Mesendoderm (in vitro differentiated cells): ENCODE data around the gene FDX1.
"Not testable (repeated sequence)": the region's sequence is repeated elsewhere in the genome, so short reads cannot be mapped to it uniquely, and the experiment has no call there.

Experiments used
- DNase-seq: peaks from one replicate; pipeline ENCODE4 v3.0.0; 2013
- H2AK5ac ChIP-seq: 2 replicates; pipeline ENCODE4 v1.6.1; 2013; ENCODE audit warnings: low read length, inconsistent platforms
- H2BK120ac ChIP-seq: 2 replicates; pipeline ENCODE4 v1.6.1; 2013; ENCODE audit warnings: low read depth, mild to moderate bottlenecking, low read length, moderate library complexity, mixed read lengths
- H2BK15ac ChIP-seq: replicated peaks from 2 replicates; pipeline ENCODE4 v1.6.1; 2013; ENCODE audit warnings: low read depth, mild to moderate bottlenecking, moderate library complexity
- H2BK5ac ChIP-seq: 2 replicates; pipeline ENCODE4 v1.6.1; 2013; ENCODE audit warnings: low read length, inconsistent platforms
- H3K18ac ChIP-seq: 2 replicates; pipeline ENCODE4 v1.6.1; 2013; ENCODE audit warnings: mild to moderate bottlenecking, low read length, mixed read lengths
- H3K23ac ChIP-seq: one replicate; pipeline ENCODE4 v1.6.1; 2013; ENCODE audit warnings: low read length
- H3K27ac ChIP-seq: 2 replicates; pipeline ENCODE4 v1.5.1; 2013; ENCODE audit warnings: low read depth, mild to moderate bottlenecking, inconsistent platforms, low read length, moderate library complexity
- H3K27me3 ChIP-seq: 2 replicates; pipeline ENCODE4 v1.6.1; 2013; ENCODE audit warnings: low read length, control low read depth, mild to moderate bottlenecking, inconsistent platforms; ENCODE audit not compliant: insufficient read depth, poor library complexity
- H3K36me3 ChIP-seq: 2 replicates; pipeline ENCODE4 v1.6.1; 2013; ENCODE audit warnings: low read length, inconsistent platforms; ENCODE audit not compliant: control insufficient read depth, insufficient read depth
- H3K4ac ChIP-seq: one replicate; pipeline ENCODE4 v1.6.1; 2013; ENCODE audit warnings: low read depth, mild to moderate bottlenecking, low read length, moderate library complexity
- H3K4me1 ChIP-seq: 2 replicates; pipeline ENCODE4 v1.6.1; 2013; ENCODE audit warnings: low read depth, low read length, inconsistent platforms; ENCODE audit not compliant: control insufficient read depth
- H3K4me2 ChIP-seq: 2 replicates; pipeline ENCODE4 v1.6.1; 2013; ENCODE audit warnings: low read length
- H3K4me3 ChIP-seq: 2 replicates; pipeline ENCODE4 v1.5.1; 2013; ENCODE audit warnings: mild to moderate bottlenecking, low read length
- H3K56ac ChIP-seq: one replicate; pipeline ENCODE4 v1.6.1; 2013; ENCODE audit warnings: low read length
- H3K79me1 ChIP-seq: 2 replicates; pipeline ENCODE4 v1.6.1; 2013; ENCODE audit warnings: low read length, inconsistent platforms
- H3K79me2 ChIP-seq: 2 replicates; pipeline ENCODE4 v1.6.1; 2013; ENCODE audit warnings: mild to moderate bottlenecking, low read length; ENCODE audit not compliant: control insufficient read depth, insufficient read depth
- H3K9ac ChIP-seq: 2 replicates; pipeline ENCODE4 v1.6.1; 2013; ENCODE audit warnings: low read length, inconsistent platforms
- H4K5ac ChIP-seq: one replicate; pipeline ENCODE4 v1.6.1; 2013; ENCODE audit warnings: low read length
- H4K8ac ChIP-seq: one replicate; pipeline ENCODE4 v1.6.1; 2013; ENCODE audit warnings: low read depth, mild to moderate bottlenecking, control low read depth, low read length, moderate library complexity
- WGBS: extraction: QIAGEN DNeasy Blood & Tissue Kit; methylation state at CpG from one replicate; pipeline ENCODE4 v1.1.7; 2013; ENCODE audit warnings: low lambda C conversion rate, missing lambda C conversion rate; ENCODE audit not compliant: insufficient coverage; ENCODE audit errors: extremely low coverage; 5-methylcytosine and 5-hydroxymethylcytosine counted together

Gene FDX1

GRCh38 chr11:110397668-110398286, 32.0 kb upstream of the FDX1 start:
- H3K27me3 ChIP-seq, result not testable (repeated sequence)

GRCh38 chr11:110403585-110403984, 26.2 kb upstream of the FDX1 start:
- H3K27ac ChIP-seq, H2BK120ac ChIP-seq, H4K8ac ChIP-seq, H3K18ac ChIP-seq, H3K27me3 ChIP-seq, H3K4me2 ChIP-seq, H3K36me3 ChIP-seq, H2BK15ac ChIP-seq, H3K79me1 ChIP-seq, H3K4me1 ChIP-seq, H3K56ac ChIP-seq, H2AK5ac ChIP-seq, H3K4ac ChIP-seq, H3K79me2 ChIP-seq, H4K5ac ChIP-seq, H3K9ac ChIP-seq, H2BK5ac ChIP-seq, H3K4me3 ChIP-seq, DNase-seq, H3K23ac ChIP-seq: not testable (repeated sequence)
- no CpG with 5 or more reads among the region's 5 CpGs for WGBS

More at GRCh38 chr11:110397668-110398286, 32.0 kb upstream of the FDX1 start:
- H3K79me2 ChIP-seq, H3K4ac ChIP-seq, H3K4me1 ChIP-seq, H3K79me1 ChIP-seq, H2AK5ac ChIP-seq, H3K36me3 ChIP-seq, H3K23ac ChIP-seq, DNase-seq, H4K5ac ChIP-seq, H2BK120ac ChIP-seq, H3K18ac ChIP-seq, H3K56ac ChIP-seq, H2BK15ac ChIP-seq, H4K8ac ChIP-seq, H3K4me3 ChIP-seq, H3K4me2 ChIP-seq, H3K27ac ChIP-seq, H3K9ac ChIP-seq, H2BK5ac ChIP-seq: not testable (repeated sequence)
- WGBS, result no CpG with 5 or more reads among the region's 8 CpGs

- DNase-seq, H3K18ac ChIP-seq, H3K79me2 ChIP-seq, H2BK120ac ChIP-seq, H3K4ac ChIP-seq, H3K27me3 ChIP-seq, H3K23ac ChIP-seq, H3K4me3 ChIP-seq, H2BK5ac ChIP-seq, H3K4me1 ChIP-seq, H2BK15ac ChIP-seq, H3K56ac ChIP-seq, H3K27ac ChIP-seq, H3K36me3 ChIP-seq, H3K9ac ChIP-seq, H4K8ac ChIP-seq, H4K5ac ChIP-seq, H2AK5ac ChIP-seq, H3K4me2 ChIP-seq, H3K79me1 ChIP-seq: not testable (repeated sequence)
- WGBS, result no CpG with 5 or more reads among the region's 4 CpGs
Measured at GRCh38 chr11:110405636-110406035, 24.1 kb upstream of the FDX1 start.

- Histone ChIP-seq H3K9ac (no peak overlapping the region), H3K4me3 (no peak overlapping the region), H2BK5ac (no peak overlapping the region), H3K36me3 (no peaks in the 10 kb centered on the region), H2BK15ac (no peak overlapping the region), H3K4me2 (no peak overlapping the region), H3K27me3 (no peaks in the 10 kb centered on the region), H3K56ac (no peak overlapping the region), H3K23ac (no peak overlapping the region), H3K27ac (no peak overlapping the region), H2AK5ac (no peak overlapping the region), H3K79me1 (no peaks in the 10 kb centered on the region), H4K5ac (no peak overlapping the region), H2BK120ac (no peak overlapping the region), H3K18ac (no peak overlapping the region), H3K79me2 (no peaks in the 10 kb centered on the region), H3K4me1 (no peaks in the 10 kb centered on the region), H4K8ac (no peak overlapping the region), H3K4ac (no peak overlapping the region)
- WGBS, result no CpG with 5 or more reads among the region's 5 CpGs
- DNase-seq, result no peak
Measured at GRCh38 chr11:110407315-110407714, 22.4 kb upstream of the FDX1 start.

- no peak overlapping the region for H3K18ac ChIP-seq
- H3K79me1 ChIP-seq, result no peaks in the 10 kb centered on the region
- no peak overlapping the region for H4K5ac ChIP-seq
- H3K4ac ChIP-seq, result no peak overlapping the region
- WGBS, result no CpG with 5 or more reads among the region's 3 CpGs
- no peak overlapping the region for H3K27ac ChIP-seq
- H2BK15ac ChIP-seq, result no peak overlapping the region
- no peak overlapping the region for H2BK5ac ChIP-seq
- H4K8ac ChIP-seq, result no peak overlapping the region
- H3K79me2 ChIP-seq, result no peaks in the 10 kb centered on the region
- H3K4me3 ChIP-seq, result no peak overlapping the region
- H3K23ac ChIP-seq, result no peak overlapping the region
- DNase-seq, result no peak
- no peak overlapping the region for H3K4me2 ChIP-seq
- H3K9ac ChIP-seq, result no peak overlapping the region
- H2BK120ac ChIP-seq, result no peak overlapping the region
- H3K56ac ChIP-seq, result no peak overlapping the region
- H3K27me3 ChIP-seq, result no peaks in the 10 kb centered on the region
- no peak overlapping the region for H2AK5ac ChIP-seq
- no peaks in the 10 kb centered on the region for H3K4me1 ChIP-seq
- H3K36me3 ChIP-seq, result no peaks in the 10 kb centered on the region
Measured at GRCh38 chr11:110409174-110409573, 20.6 kb upstream of the FDX1 start.

- Histone ChIP-seq H3K4me1 (no peaks in the 10 kb centered on the region), H4K8ac (no peak overlapping the region), H3K18ac (no peak overlapping the region), H4K5ac (no peak overlapping the region), H2AK5ac (no peak overlapping the region), H3K36me3 (no peaks in the 10 kb centered on the region), H3K56ac (no peak overlapping the region), H2BK15ac (no peak overlapping the region), H3K9ac (no peak overlapping the region), H2BK5ac (no peak overlapping the region), H3K4ac (no peak overlapping the region), H3K4me3 (no peak overlapping the region), H3K27ac (no peak overlapping the region), H3K4me2 (no peak overlapping the region), H3K79me1 (no peaks in the 10 kb centered on the region), H3K23ac (no peak overlapping the region), H3K27me3 (no peaks in the 10 kb centered on the region), H3K79me2 (no peaks in the 10 kb centered on the region), H2BK120ac (no peak overlapping the region)
- no CpG with 5 or more reads among the region's 1 CpG for WGBS
- no peak for DNase-seq
Measured at GRCh38 chr11:110410651-110411050, 19.1 kb upstream of the FDX1 start.
